WTC11 (cell line): ENCODE results near the gene CAST. TPM values are rescaled to one million over a fixed set of nuclear protein-coding genes. Genes with fewer than 3 reads are reported as not detected.
"Not testable (repeated sequence)": the region's sequence is repeated elsewhere in the genome, so short reads cannot be mapped to it uniquely, and the experiment has no call there.

Experiments used
- ATAC-seq: fragments of 200-7000 bp; cut with Tn5 transposase; 2 replicates; pipeline ENCODE4 v1.10.0; 2021; ENCODE audit warnings: mild to moderate bottlenecking, moderate library complexity
- CTCF ChIA-PET: fragments of 300-600 bp; sonication (Branson Sonifier 250); formaldehyde crosslinking; loops from one replicate; lab custom pipeline; 2021; ENCODE audit warnings: antibody characterized with exemption; lab: Charles Lee
- POLR2A ChIA-PET: fragments of 350-600 bp; sonication (Branson Sonifier 250); formaldehyde crosslinking; loops from one replicate; lab custom pipeline; 2021; ENCODE audit warnings: antibody characterized with exemption; lab: Charles Lee
- DNase-seq: peaks from one replicate; pipeline ENCODE4 v3.0.0; 2021; ENCODE audit warnings: low spot score
- H3K27ac Mint-ChIP-seq: 2 replicates; pipeline ENCODE4 v1.8.0; 2021; ENCODE audit warnings: mixed read lengths
- H3K27me3 Mint-ChIP-seq: 2 replicates; pipeline ENCODE4 v1.8.0; 2021; ENCODE audit warnings: low read depth, mild to moderate bottlenecking, moderate library complexity, mixed read lengths
- H3K36me3 Mint-ChIP-seq: 2 replicates; pipeline ENCODE4 v1.8.0; 2021; ENCODE audit warnings: mixed read lengths
- H3K4me1 Mint-ChIP-seq: 2 replicates; pipeline ENCODE4 v1.8.0; 2022; ENCODE audit warnings: mixed read lengths
- H3K4me3 Mint-ChIP-seq: 2 replicates; pipeline ENCODE4 v1.8.0; 2021; ENCODE audit warnings: mild to moderate bottlenecking, moderate library complexity, mixed read lengths
- H3K9me3 Mint-ChIP-seq: 2 replicates; pipeline ENCODE4 v1.8.0; 2021; ENCODE audit warnings: mixed read lengths
- AR ChIP-seq: fragments of 250-450 bp; sonication (Bioruptor Pico); IDR thresholded peaks from 2 replicates; pipeline ENCODE4 v1.9.0; 2021; ENCODE audit warnings: mild to moderate bottlenecking
- ATF2 ChIP-seq: sonication (generic); formaldehyde crosslinking; IDR thresholded peaks from 2 replicates; pipeline ENCODE4 v1.8.1; 2022; ENCODE audit warnings: low read depth, missing genetic modification reagents, borderline replicate concordance
- ATF3 ChIP-seq: sonication (generic); formaldehyde crosslinking; conservative IDR thresholded peaks from 2 replicates; pipeline ENCODE4 v1.8.1; 2022; ENCODE audit warnings: mild to moderate bottlenecking, missing genetic modification reagents
- CREM ChIP-seq: sonication (generic); formaldehyde crosslinking; IDR thresholded peaks from 2 replicates; pipeline ENCODE4 v1.8.1; 2022; ENCODE audit warnings: mild to moderate bottlenecking, missing genetic modification reagents, moderate library complexity
- EMX1 ChIP-seq: fragments of 250-450 bp; sonication (Bioruptor Pico); IDR thresholded peaks from 2 replicates; pipeline ENCODE4 v1.8.0; 2021; ENCODE audit warnings: mild to moderate bottlenecking
- ESRRA ChIP-seq: sonication (generic); formaldehyde crosslinking; IDR thresholded peaks from 2 replicates; pipeline ENCODE4 v1.8.1; 2022; ENCODE audit warnings: mild to moderate bottlenecking, missing genetic modification reagents, borderline replicate concordance
- ETV6 ChIP-seq: sonication (generic); formaldehyde crosslinking; IDR thresholded peaks from 2 replicates; pipeline ENCODE4 v1.8.1; 2022; ENCODE audit warnings: mild to moderate bottlenecking, missing genetic modification reagents
- GABPB1 ChIP-seq: sonication (generic); formaldehyde crosslinking; IDR thresholded peaks from 2 replicates; pipeline ENCODE4 v1.8.1; 2023; ENCODE audit warnings: mild to moderate bottlenecking, missing genetic modification reagents
- IRF2 ChIP-seq: sonication (generic); formaldehyde crosslinking; IDR thresholded peaks from 2 replicates; pipeline ENCODE4 v1.8.0; 2022; ENCODE audit warnings: low read depth, missing genetic modification reagents, borderline replicate concordance
- JAZF1 ChIP-seq: fragments of 250-450 bp; sonication (Bioruptor Pico); IDR thresholded peaks from 2 replicates; pipeline ENCODE4 v1.9.0; 2021; ENCODE audit warnings: moderate library complexity, mild to moderate bottlenecking, inconsistent platforms
- JUN ChIP-seq: sonication (generic); formaldehyde crosslinking; IDR thresholded peaks from 2 replicates; pipeline ENCODE4 v1.8.0; 2023; ENCODE audit warnings: mild to moderate bottlenecking, missing genetic modification reagents
- MAX ChIP-seq: sonication (generic); formaldehyde crosslinking; IDR thresholded peaks from 2 replicates; pipeline ENCODE4 v1.8.0; 2022; ENCODE audit warnings: mild to moderate bottlenecking, missing genetic modification reagents
- MYBL2 ChIP-seq: sonication (generic); formaldehyde crosslinking; IDR thresholded peaks from 2 replicates; pipeline ENCODE4 v1.8.1; 2023; ENCODE audit warnings: mild to moderate bottlenecking, moderate library complexity, missing genetic modification reagents
- NR3C1 ChIP-seq: sonication (generic); formaldehyde crosslinking; conservative IDR thresholded peaks from 2 replicates; pipeline ENCODE4 v1.8.1; 2023; ENCODE audit warnings: low read depth, mild to moderate bottlenecking, missing genetic modification reagents
- SOX15 ChIP-seq: fragments of 250-450 bp; sonication (Bioruptor Pico); IDR thresholded peaks from 2 replicates; pipeline ENCODE4 v1.9.0; 2021; ENCODE audit warnings: mild to moderate bottlenecking
- USF2 ChIP-seq: sonication (generic); formaldehyde crosslinking; IDR thresholded peaks from 2 replicates; pipeline ENCODE4 v1.8.1; 2023; ENCODE audit warnings: mild to moderate bottlenecking, missing genetic modification reagents, moderate library complexity
- ZNF138 ChIP-seq: sonication (generic); formaldehyde crosslinking; conservative IDR thresholded peaks from 2 replicates; pipeline ENCODE4 v1.8.1; 2022; ENCODE audit warnings: mild to moderate bottlenecking, moderate library complexity, missing genetic modification reagents
- ZNF219 ChIP-seq: sonication (generic); formaldehyde crosslinking; IDR thresholded peaks from 2 replicates; pipeline ENCODE4 v1.8.0; 2023; ENCODE audit warnings: missing genetic modification reagents, mild to moderate bottlenecking, borderline replicate concordance
- ZNF317 ChIP-seq: sonication (generic); formaldehyde crosslinking; IDR thresholded peaks from 2 replicates; pipeline ENCODE4 v1.8.1; 2023; ENCODE audit warnings: low read depth, mild to moderate bottlenecking, moderate library complexity, missing genetic modification reagents, borderline replicate concordance
- ZNF532 ChIP-seq: fragments of 250-450 bp; sonication (Bioruptor Pico); IDR thresholded peaks from 2 replicates; pipeline ENCODE4 v1.9.0; 2021; ENCODE audit warnings: mild to moderate bottlenecking, borderline replicate concordance
- total RNA-seq: library from RNA; stranded (reverse); gene quantifications from 3 replicates; pipeline ENCODE4 v1.2.3, GENCODE V29; 2021

Gene CAST
- total RNA-seq, 1 experiment from 2014 or later = 40.0 TPM

GRCh38 chr5:96801718-96802117, 139.5 kb downstream of the CAST start:
- H3K9me3 Mint-ChIP-seq, CTCF ChIA-PET, H3K27ac Mint-ChIP-seq, H3K4me3 Mint-ChIP-seq, ATAC-seq, H3K36me3 Mint-ChIP-seq, POLR2A ChIA-PET, DNase-seq: not testable (repeated sequence)
- H3K27me3 Mint-ChIP-seq = peaks cover 12% of the 10 kb centered on the region
- H3K4me1 Mint-ChIP-seq = peaks cover 15% of the 10 kb centered on the region

GRCh38 chr5:96807075-96807654, 145.0 kb downstream of the CAST start:
- Mint-ChIP-seq H3K27ac (peak overlapping the region; percentile 87), H3K36me3 (no peaks in the 10 kb centered on the region), H3K9me3 (no peaks in the 10 kb centered on the region), H3K4me1 (peaks cover 26% of the 10 kb centered on the region), H3K27me3 (peaks cover 15% of the 10 kb centered on the region), H3K4me3 (peak overlapping the region; percentile 85)
- TF ChIP-seq JUN (peak; percentile 66; the same call in 1 of the 2 replicates), IRF2 (CRISPR knock-in tag) (no peak), ESRRA (CRISPR knock-in tag) (no peak), GABPB1 (0 out of 2 replicates have a peak, but pooled peaks have one; percentile 10), AR (CRISPR knock-in tag) (no peak), MYBL2 (CRISPR knock-in tag) (peak; percentile 52; the same call in 1 of the 2 replicates), USF2 (CRISPR knock-in tag) (0 out of 2 replicates have a peak, but pooled peaks have one; percentile 35), MAX (0 out of 2 replicates have a peak, but pooled peaks have one; percentile 13), ZNF219 (peak; percentile 57; the same call in 1 of the 2 replicates)
- CTCF ChIA-PET = interaction anchor here (1.2 to 1.5 kb wide), 3 partner anchors 10 to 193 kb away, joined by 3 read pairs; no protein-coding TSS in a partner anchor
- ATAC-seq (peak; percentile 7), DNase-seq (no peak)
- POLR2A ChIA-PET = interaction anchor here (0.6 to 1.5 kb wide), 3 partner anchors 11 to 267 kb away, joined by 3 to 8 read pairs (median 3); no protein-coding TSS in a partner anchor

- ChIA-PET POLR2A (interaction anchor here (1.2 to 1.5 kb wide), 3 partner anchors 10 to 326 kb away, joined by 3 to 8 read pairs (median 4); partner anchors contain the start of gene LNPEP), CTCF (interaction anchor here (0.7 to 1.6 kb wide), 7 partner anchors 9 to 206 kb away, joined by 3 to 10 read pairs (median 3); no protein-coding TSS in a partner anchor)
- H3K9me3 Mint-ChIP-seq = no peaks in the 10 kb centered on the region
- DNase-seq (no peak), ATAC-seq (no peak)
- no peaks in the 10 kb centered on the region for H3K36me3 Mint-ChIP-seq
- H3K27me3 Mint-ChIP-seq = peaks cover 15% of the 10 kb centered on the region
- H3K4me3 Mint-ChIP-seq = peak overlapping the region; percentile 89
- H3K27ac Mint-ChIP-seq = peak overlapping the region; percentile 97
- H3K4me1 Mint-ChIP-seq = peaks cover 26% of the 10 kb centered on the region
- TF ChIP-seq ZNF138 (CRISPR knock-in tag) (no peak), JAZF1 (CRISPR knock-in tag) (no peak), ETV6 (CRISPR knock-in tag) (no peak), CREM (CRISPR knock-in tag) (no peak), ATF3 (no peak), SOX15 (CRISPR knock-in tag) (no peak), ATF2 (no peak), NR3C1 (CRISPR knock-in tag) (no peak), EMX1 (no peak), ZNF317 (CRISPR knock-in tag) (no peak), ZNF532 (CRISPR knock-in tag) (no peak)
Measured at GRCh38 chr5:96808541-96808828, 146.3 kb downstream of the CAST start.
